Pulmonary artery endothelial cell (primary cell): ENCODE measurements around the gene RNFT1. TPM values are rescaled to one million over a fixed set of nuclear protein-coding genes. Genes with fewer than 3 reads are reported as not detected.
"Not testable (repeated sequence)": the region's sequence is repeated elsewhere in the genome, so short reads cannot be mapped to it uniquely, and the experiment has no call there.

Experiments
- DNase-seq: peaks from one replicate; pipeline ENCODE4 v3.0.0-alpha.2; 2011; ENCODE audit warnings: low read depth, low spot score
- total RNA-seq: library from RNA; depleted of rRNA; stranded (reverse); fragments of >200 nt; gene quantifications from 2 replicates; pipeline ENCODE4 v1.2.3, GENCODE V29; 2014

Gene RNFT1, protein sequence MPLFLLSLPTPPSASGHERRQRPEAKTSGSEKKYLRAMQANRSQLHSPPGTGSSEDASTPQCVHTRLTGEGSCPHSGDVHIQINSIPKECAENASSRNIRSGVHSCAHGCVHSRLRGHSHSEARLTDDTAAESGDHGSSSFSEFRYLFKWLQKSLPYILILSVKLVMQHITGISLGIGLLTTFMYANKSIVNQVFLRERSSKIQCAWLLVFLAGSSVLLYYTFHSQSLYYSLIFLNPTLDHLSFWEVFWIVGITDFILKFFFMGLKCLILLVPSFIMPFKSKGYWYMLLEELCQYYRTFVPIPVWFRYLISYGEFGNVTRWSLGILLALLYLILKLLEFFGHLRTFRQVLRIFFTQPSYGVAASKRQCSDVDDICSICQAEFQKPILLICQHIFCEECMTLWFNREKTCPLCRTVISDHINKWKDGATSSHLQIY
- total RNA-seq = 12.9 and 29.6 TPM in 2 replicates

DNA sequence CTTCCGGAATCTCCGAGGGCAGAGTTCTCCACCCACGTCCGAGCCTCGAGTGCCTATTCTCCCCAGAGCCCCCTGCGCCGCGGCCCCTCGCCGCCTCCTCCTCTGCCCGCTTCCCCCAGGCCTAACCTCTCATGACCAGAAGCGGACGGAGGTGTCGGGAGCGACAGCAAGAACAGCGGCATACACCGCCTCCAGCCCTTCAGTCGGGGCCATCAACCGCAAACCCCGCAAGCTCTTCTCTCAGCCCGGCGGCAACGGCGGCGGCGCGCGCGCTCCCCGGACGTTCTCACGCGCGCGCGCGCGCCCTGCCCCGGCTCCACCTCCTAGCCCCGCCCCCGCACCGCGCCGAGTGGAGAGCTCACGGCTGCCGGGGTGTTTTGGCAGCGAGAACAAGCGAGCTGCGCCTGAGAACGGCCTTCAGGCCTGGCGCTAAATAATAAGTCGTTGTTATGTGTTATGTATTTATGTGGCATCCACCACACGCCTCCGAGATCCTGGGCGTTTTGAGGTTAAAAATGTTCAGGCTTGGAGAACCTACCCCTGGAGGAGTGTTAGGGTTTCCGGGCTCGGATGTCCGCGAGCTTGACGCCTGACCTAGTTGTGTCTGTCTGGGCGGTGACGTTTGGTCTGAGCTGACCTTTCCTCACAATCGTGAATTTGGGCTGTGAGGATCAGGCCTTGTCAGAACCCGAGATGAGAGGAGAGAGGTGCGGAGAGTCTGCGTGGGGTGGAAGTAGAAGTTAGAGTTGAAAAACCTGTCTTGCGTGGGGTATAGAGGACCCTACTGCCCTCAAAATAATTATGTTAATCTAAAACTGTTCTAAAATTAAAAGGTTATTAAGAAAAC, at the start of gene RNFT1:
Gene RNFT1 (minus strand): TSS at position 259 of the 847 bp plus-strand sequence. CDS start 77 bp downstream, at position 182.
- DNase-seq = no peak

DNA sequence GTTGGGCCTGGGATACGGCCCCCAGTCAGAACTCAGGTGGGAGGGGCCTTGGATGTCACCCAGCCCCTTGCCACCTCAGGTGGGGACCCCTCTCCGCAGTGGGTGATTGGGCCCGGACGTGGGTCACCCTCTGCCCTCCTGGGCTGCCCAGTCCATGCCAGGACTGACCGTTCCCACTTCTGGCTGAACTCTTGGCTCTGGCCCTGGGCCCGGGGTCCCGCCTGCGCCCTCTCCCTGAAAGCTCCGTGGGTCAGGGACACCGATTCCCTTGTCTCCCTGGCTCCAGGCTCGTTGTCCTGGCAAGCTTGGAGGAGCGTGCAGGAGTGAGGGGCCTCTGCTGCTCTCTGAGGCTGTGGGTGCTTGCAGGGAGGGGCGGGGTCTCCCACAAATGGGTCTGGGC, 44.8 kb upstream of the RNFT1 start:
- DNase-seq = not testable (repeated sequence)

DNA sequence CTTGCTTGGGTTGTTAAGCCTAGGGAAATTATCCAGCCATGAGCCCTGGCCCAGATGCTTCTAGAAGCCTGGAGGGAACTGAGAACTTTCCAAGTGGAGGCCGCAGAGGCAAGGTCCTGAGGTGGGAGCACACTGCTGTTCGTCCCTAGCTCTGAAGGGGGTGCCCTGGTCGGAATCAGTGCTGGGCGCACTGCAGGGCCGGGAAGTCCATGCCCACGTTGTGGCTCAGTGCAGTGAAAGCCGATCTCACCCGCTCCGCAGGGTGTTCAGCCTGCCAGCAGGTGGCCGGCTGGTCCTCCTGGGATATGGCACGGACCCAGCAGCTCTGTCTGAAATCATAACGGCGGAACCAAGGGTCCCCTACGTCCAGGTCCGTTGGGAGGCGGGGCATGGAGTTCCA, 43.8 kb upstream of the RNFT1 start:
- not testable (repeated sequence) for DNase-seq

DNA sequence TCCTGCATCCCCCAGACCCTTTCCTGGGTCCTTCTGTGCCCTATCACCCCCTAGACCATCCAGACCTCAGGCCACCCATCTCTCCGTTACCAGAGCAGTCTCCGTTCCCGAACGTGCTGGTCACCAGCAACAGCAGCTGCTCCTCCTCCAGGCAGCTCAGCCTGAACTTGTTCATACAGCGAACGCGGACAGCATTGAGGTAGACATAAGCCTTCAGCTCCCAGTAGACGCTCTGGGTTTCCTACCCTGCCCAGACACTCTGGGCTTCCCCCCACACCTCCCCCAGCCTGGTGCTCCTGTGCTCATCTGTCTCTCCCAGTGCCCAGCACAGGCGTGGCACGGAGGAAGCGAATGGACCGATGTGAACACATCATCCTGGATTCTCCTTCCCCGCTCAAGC, 41.6 kb upstream of the RNFT1 start:
- DNase-seq = no peak

DNA sequence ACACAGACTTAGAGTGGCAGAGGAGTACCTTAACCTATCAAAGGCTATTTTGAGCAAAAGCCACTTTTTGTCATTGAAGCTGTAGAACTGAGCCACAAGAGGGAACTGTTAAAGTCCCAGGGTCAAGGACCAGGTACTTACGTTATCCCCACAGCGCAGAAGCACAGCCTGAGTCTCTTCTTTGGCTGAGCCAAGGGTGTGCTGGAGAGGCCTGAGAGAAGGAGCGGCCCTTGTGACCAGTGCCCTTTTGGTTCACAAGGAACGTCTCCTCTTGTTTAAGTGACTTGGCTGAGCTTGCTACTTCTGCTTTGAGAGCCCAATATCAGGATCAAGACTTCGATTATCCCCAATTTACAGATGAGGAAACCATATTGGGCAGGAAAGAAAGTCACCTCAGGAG, 40.0 kb upstream of the RNFT1 start:
- DNase-seq = not testable (repeated sequence)

DNA sequence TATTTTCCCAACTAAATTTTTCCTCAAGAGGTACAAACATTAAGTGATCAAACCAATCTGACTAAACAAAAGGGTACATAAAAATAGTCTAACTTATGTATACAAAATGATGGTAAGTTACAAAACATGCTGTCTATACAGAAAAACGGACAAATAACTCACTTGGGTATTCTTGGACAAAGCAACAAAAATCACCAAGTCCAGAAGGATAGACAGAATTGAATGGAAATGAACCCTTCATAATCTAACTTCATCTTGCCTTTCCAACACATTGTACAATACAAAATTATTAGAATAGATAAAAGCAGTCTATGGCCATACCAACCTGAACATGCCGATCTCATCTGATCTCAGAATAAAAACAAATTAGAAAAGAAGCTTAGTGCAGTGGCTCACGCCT, 37.9 kb upstream of the RNFT1 start:
- DNase-seq = not testable (repeated sequence)

DNA sequence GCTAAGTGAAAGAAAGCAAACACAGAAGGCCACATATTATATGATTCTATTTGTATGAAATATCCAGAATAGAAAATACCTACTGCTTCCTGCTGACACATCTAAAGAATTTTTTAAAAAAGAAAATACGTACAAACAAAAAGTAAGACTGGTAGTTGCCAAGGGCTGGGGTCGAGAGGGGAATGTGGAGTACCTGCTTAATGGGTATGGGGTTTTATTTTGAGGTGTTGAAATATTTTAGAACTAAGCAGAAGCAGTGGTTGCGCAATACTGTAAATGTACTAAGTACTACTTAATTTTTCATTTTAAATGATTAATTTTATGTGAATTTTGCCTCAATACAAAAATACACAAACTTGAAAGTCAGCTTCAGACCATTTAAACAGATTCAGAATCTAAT, 32.1 kb upstream of the RNFT1 start:
- not testable (repeated sequence) for DNase-seq

DNA sequence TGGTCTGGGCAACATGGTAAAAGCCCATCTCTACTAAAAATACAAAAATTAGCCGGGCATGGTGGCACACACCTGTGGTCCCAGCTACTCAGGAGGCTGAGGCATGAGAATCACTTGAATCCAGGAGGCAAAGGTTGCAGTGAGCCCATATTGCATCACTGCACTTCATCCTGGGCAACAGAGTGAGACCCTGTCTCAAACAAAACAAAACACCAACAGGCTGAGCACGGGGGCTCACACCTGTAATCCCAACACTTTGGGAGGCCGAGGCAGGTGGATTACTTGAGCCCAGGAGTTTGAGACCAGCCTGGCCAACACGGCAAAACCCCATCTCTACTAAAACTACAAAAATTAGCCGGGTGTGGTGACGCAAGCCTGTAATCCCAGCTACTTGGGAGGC, 10.6 kb upstream of the RNFT1 start:
- not testable (repeated sequence) for DNase-seq

DNA sequence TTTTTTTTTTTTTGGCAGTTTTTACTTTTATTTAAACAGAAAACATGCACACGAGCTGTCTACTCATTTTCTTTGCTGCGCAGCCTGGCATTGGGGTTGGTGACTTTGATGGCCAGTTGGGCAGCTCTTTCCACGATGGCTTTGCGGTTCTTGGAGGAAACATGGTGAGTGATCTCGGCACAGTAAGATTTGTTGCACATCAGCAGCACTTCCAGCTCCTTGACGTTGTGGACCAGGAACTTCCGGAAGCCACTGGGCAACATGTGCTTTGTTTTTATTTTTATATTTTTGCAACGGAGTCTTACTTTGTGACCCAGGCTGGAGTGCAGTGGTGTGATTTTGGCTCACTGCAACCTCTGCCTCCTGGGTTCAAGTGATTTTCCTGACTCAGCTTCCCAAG, 8.9 kb upstream of the RNFT1 start:
- DNase-seq = not testable (repeated sequence)

DNA sequence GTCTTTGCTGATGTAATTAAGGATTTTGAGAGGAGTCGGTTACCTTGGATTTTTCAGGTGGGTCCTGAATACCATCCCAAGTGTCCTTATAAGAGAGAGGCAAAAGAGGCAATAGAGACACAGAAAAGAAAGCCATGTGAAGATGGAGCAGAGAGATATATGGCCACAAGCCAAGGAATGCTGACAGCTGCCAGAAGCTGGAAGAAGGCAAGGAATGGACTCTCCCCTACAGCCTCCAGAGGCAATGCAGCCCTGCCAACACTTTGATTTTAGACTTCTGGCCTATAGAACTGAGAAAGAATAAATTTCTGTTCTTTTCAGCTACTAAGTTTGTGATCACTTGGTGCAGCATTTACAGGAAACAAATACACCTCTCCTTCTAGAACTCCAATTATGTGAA, 8.2 kb upstream of the RNFT1 start:
- DNase-seq = no peak

DNA sequence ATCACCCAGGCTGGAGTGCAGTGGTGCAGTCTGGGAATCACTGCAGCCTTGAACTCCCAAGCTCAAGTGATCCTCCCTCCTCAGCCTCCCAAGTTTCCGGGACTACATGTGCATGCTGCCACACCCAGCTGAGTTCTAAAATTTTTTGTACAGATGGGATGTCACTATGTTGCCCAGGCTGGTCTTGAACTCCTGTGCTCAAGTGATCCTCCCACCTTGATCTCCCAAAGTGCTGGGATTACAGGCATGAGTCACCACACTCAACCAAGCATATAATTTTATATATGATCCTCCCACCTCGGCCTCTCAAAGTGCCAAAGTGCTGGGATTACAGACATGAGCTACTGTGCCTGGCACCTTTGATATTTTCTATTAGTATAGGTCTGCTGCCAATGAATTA, 7.2 kb upstream of the RNFT1 start:
- DNase-seq = not testable (repeated sequence)

DNA sequence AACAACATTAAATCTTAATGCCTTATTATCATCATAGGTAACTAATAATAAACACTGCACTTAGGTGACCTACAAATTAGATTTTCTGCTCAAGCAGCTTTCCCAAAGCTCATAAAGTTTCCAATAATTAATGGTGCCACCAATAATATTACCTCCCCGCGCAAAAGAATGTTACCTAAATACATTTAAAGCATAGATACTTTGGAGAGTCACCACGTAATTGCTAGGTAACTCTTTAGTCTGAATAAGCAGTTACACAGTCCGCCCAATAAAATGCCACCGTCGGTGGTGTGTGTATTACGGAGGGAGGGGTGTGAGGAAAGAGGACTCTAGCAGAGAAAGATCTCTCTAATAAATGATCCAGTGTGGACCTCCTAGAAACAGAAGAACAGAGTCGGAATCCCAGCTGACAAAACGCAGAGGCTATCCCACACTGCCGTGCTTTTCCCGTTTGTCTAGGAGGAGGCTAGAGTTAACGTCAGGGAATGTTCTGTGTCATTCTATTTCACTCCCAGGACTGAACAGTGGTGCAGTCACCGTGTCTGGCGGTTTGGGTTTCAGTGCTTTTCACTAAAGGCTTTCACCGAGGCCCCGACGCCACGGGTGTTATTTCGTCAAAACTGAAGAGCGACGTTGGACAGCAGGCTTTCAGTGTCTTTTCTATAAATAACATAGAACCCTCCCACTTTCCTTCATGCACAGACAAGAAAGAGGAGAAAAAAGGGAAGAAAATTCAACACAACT, 630 bp downstream of the RNFT1 start:
- no peak for DNase-seq

DNA sequence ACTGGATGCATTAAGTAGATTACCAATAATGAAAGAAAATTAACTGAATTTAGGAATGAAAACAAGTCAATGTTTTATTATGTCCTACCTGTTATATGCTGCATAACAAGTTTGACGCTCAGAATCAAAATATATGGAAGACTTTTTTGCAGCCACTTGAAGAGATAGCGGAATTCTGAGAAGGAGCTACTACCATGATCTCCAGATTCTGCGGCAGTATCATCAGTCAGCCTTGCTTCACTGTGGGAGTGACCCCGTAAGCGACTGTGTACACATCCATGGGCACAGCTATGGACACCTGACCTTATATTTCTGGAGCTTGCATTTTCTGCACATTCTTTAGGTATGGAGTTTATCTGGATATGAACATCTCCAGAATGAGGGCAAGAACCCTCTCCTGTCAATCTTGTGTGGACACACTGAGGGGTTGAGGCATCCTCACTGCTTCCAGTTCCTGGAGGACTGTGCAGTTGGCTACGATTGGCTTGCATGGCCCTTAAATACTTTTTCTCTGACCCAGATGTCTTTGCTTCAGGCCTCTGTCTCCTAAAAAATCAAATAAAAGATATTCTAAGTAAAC, 1.7 kb downstream of the RNFT1 start:
- no peak for DNase-seq

DNA sequence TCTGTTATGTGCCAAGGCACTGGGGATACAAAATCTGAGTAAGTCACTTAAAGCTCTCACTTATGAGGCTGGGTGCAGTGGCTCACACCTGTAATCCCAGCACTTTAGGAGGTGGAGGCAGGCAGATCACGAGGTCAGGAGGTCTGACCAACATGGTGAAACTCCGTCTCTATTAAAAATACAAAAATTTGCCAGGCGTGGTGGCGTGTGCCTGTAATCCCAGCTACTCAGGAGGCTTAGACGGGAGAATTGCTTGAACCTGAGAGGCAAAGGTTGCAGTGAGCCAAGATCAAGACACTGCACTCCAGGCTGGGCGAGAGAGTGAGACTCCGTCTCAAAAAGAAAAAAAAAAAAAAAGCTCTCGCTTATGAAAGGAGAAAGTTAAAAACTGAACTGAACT, 5.0 kb downstream of the RNFT1 start:
- not testable (repeated sequence) for DNase-seq

DNA sequence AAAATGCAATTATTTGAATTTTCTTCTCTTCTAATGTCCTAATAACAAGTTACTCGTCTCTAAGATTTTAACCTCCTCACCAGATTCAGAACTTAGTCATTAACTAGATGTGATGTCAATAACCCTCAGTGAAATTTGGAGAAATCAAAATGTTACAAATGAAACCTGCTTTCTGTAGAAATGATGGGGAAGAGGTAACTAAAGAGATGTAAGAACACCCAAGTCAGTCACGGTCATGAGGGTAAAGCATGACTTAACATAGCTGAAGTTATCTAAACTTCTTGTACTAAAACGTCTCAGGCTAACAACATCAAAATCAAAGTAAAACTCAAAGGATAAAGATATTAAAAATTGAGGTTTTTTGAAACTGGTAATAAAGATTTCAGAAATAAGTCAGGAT, 9.7 kb downstream of the RNFT1 start:
- DNase-seq = no peak

DNA sequence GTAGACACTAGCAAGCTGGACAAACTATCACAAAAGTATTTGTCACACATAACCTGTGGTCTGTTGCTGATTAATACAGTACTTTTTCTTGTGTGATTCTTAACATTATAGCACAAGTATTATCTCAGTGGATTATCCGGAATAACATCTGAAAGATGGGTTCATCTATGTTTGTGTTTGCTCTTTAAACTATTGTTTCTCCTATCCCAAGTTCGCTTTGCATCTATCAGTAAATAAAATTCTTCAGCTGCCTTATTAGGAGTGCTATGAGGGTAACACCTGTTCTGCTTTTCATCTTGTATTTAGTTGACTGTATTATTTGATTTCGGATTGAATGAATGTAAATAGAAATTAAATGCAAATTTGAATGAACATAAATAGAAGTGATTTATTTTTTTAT, 14.5 kb downstream of the RNFT1 start:
- DNase-seq = no peak

DNA sequence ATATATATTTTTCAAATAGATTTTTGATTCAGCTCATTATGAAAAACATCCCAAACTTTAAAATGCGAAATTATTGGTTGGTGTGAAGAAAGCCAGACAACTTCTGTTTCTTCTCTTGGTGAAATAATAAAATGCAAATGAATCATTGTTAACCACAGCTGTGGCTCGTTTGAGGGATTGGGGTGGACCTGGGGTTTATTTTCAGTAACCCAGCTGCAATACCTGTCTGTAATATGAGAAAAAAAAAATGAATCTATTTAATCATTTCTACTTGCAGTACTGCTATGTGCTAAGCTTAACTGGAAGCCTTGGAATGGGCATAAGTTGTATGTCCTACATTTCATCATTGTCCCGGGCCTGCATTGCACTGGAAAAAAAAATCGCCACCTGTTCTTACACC, 17.2 kb downstream of the RNFT1 start:
- DNase-seq = not testable (repeated sequence)

DNA sequence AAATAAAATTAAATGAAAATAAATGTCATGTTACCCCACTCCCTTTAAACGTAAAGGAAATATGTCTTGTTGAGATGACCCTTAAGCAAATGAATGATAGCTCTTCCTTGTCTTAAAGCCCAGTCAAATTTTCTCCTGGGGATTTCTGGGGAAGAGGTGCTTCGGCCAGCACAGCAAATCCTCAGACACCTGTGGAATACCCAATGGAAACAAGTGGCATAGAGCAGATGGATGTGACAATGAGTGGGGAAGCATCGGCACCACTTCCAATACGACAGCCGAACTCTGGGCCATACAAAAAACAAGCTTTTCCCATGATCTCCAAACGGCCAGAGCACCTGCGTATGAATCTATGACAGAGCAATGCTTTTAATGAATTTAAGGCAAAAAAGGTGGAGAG, 18.1 kb downstream of the RNFT1 start:
- not testable (repeated sequence) for DNase-seq

DNA sequence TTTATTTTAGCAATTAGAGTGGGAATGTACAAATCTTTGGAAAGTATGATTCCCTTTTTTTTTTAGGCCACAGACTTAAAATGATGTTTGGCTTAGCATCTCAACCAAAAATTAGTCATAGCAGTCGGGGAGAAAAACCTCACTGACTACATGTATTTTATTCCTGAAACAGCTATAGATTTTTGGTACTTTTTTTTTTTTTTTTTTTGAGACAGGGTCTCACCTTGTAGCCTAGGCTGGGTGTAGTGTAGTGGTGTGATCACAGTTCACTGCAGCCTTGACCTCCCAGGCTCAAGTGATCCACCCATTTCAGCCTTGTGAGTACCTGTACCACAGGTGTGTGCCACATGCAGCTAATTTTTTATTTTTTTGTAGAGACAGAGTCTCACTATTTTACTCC, 23.4 kb downstream of the RNFT1 start:
- no peak for DNase-seq

DNA sequence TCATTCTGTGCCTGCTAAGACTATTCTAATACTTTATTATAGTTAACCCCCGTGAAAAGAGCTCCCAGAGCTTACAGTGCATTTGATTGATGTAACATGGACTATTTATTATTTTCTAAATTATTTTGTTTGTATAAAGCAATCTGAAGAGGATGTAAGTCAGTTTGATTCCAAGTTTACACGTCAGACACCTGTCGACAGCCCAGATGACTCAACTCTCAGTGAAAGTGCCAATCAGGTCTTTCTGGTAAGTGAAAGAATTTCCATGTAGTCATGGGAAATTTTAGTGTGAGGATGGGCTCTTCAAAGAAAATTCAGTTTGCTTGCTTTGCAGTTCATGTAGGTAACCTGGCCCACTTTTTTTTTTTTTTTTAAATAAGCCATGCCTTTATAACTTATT, 23.8 kb downstream of the RNFT1 start:
- DNase-seq = not testable (repeated sequence)

DNA sequence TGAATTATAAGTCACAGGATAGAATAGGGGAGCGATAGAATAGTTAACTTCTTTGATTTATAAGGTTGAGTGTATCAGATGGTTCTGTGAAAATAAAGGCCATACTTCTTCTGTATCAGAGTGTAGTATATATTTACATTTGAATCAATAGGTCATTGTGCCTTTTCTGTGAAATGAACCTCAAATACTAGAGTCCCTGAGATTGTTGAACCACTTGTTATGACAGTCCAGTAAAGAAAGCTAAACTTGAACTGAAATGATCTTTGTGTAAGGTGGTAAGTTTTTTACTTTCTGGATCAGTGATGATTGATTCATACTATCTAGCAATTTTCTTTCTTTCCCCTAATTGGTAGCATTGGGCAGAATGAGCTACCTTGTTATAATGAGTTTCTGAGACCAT, 31.2 kb downstream of the RNFT1 start:
- not testable (repeated sequence) for DNase-seq
